PFSK-1 (cell line): Measurements from ENCODE around the gene TRIM25.

ENCODE experiments used
- FOXP2 ChIP-seq: optimal IDR thresholded peaks from 2 replicates; pipeline ENCODE3; 2011; ENCODE audit warnings: borderline replicate concordance, control low read depth, inconsistent platforms; ENCODE audit not compliant: insufficient read depth; ENCODE audit errors: extremely low read length, extremely low read depth
- POLR2AphosphoS5 ChIP-seq: IDR thresholded peaks from 2 replicates; pipeline ENCODE4 v1.6.1; 2012; ENCODE audit warnings: low read depth, mild to moderate bottlenecking, control low read depth, low read length, moderate library complexity
- REST ChIP-seq, 2 experiments: IDR thresholded peaks; 2 replicates each; pipeline versions ENCODE4 v1.6.1 to v1.8.0; 2011 to 2012; ENCODE audit warnings: low read depth in 2 of 2, low read length in 2 of 2, control low read depth in 1 of 2, inconsistent platforms in 1 of 2, mild to moderate bottlenecking in 1 of 2, moderate library complexity in 1 of 2; ENCODE audit not compliant: insufficient read depth in 1 of 2
- SIN3A ChIP-seq: IDR thresholded peaks from 2 replicates; pipeline ENCODE4 v1.6.1; 2012; ENCODE audit warnings: mild to moderate bottlenecking, low read length, moderate library complexity, borderline replicate concordance; ENCODE audit not compliant: insufficient read depth
- TAF1 ChIP-seq: IDR thresholded peaks from 2 replicates; pipeline ENCODE4 v1.6.1; 2012; ENCODE audit warnings: low read length, control low read depth, borderline replicate concordance; ENCODE audit not compliant: insufficient read depth

TRIM25 gene

DNA sequence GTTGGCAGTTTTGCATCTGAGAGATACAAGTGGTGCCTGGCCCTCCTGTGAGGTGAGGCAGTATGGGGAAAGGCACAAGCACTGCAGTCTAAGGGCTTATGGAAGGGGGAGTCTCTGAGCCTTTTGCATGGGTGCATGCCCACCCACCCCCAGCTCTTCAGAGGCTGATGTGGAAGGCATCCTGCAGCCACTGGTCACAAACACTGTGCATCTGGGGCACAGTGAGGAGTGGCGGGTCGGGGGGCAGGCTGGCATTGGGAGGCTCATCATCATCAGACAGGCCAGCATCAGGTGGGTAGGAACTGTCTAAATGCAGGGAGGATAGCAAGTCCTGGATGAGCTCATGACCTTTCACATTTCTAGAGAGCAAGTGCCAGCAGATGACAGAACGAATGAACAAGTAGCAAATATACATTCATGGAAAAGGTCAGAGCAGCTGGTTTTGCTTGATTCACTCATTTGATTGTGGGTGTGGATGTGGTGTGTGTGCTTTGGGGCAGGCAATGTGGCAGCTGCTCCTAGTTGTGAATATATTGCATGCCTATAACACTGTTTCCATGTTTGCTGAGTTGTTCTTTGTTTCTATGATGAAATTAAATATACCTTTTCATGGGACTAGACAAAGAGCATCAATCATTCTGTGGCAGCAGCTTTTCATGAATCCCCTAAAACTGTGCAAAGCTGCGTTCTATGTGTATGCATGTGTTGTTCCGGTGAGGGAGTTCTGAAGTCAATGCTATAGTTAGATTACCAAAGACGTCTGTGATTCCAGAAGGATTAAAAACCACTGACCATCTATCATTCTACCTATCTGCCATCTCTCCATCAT is 29.2 kb downstream of the TRIM25 start:
- TF ChIP-seq TAF1 (no peak), POLR2AphosphoS5 (no peak), FOXP2 (no peak), REST (IDR thresholded peaks at IDR 0.05; ENCODE audit: insufficient read depth in 1 of 2, low read depth in 2 of 2, low read length in 2 of 2) (no peak), SIN3A (no peak)

DNA sequence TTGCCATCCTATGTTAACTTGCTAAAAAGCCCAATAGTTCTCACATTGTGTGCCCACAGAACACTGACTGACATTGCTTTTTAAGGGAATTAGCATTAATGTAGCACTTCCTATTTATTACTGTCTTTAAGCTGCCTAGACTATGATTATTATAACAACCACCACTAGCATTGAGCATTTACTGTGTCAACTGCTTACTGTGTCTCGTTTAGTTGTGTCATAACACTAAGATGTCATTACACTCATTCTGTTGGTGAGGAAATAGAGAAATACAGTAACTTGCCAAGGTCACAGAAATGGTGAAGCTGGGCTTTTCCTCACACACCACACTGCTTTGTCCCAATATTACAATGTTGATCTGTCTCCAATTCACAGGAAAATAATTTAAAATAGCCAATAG is 30.2 kb downstream of the TRIM25 start:
- TF ChIP-seq SIN3A (no peak), FOXP2 (no peak), TAF1 (no peak), REST (IDR thresholded peaks at IDR 0.05; ENCODE audit: insufficient read depth in 1 of 2, low read depth in 2 of 2, low read length in 2 of 2) (no peak), POLR2AphosphoS5 (no peak)

GRCh38 chr17:56881685-56882295 is 32.1 kb downstream of the TRIM25 start:
- TF ChIP-seq FOXP2 (no peak), POLR2AphosphoS5 (no peak)

GRCh38 chr17:56880571-56880970 is 33.3 kb downstream of the TRIM25 start:
- no peak for TF ChIP-seq SIN3A
- TF ChIP-seq FOXP2: no peak
- TF ChIP-seq POLR2AphosphoS5: no peak
- TF ChIP-seq TAF1: no peak
- TF ChIP-seq REST (IDR thresholded peaks at IDR 0.05; ENCODE audit: insufficient read depth in 1 of 2, low read depth in 2 of 2, low read length in 2 of 2): no peak

- TF ChIP-seq POLR2AphosphoS5 (no peak), FOXP2 (no peak), TAF1 (no peak), REST (IDR thresholded peaks at IDR 0.05; ENCODE audit: insufficient read depth in 1 of 2, low read depth in 2 of 2, low read length in 2 of 2) (no peak), SIN3A (no peak)
Measured at GRCh38 chr17:56880133-56880532, 33.7 kb downstream of the TRIM25 start.
